PC-3 (cell line): ENCODE measurements around the gene NEURL1B. TPM values are rescaled to one million over a fixed set of nuclear protein-coding genes. Genes with fewer than 3 reads are reported as not detected.

Experiments used
- ATAC-seq: fragments of 200-7000 bp; cut with Tn5 transposase; 2 replicates; pipeline ENCODE4 v1.9.1; 2020; ENCODE audit warnings: mild to moderate bottlenecking, moderate library complexity
- BruUV-seq: library from RNA; stranded (reverse); fragments of 400-500 nt; replicated peaks from 2 replicates; lab custom pipeline; 2021; lab: Mats Ljungman, UMichigan
- CTCF ChIA-PET: fragments of 300-600 bp; sonication (Branson Sonifier 250); formaldehyde crosslinking; loops from one replicate; lab custom pipeline; 2022; ENCODE audit warnings: antibody characterized with exemption; lab: Charles Lee
- POLR2A ChIA-PET: fragments of 300-600 bp; sonication (Branson Sonifier 250); formaldehyde crosslinking; loops from one replicate; lab custom pipeline; 2022; ENCODE audit warnings: antibody characterized with exemption; ENCODE audit not compliant: unreplicated experiment; lab: Charles Lee
- DNase-seq: peaks from one replicate; pipeline ENCODE4 v3.0.0-alpha.2; 2015
- H2AFZ ChIP-seq: fragments of 300-600 bp; sonication (generic); 2 replicates; pipeline ENCODE4 v1.6.0; 2016; ENCODE audit warnings: antibody characterized with exemption, low read length
- H3F3A ChIP-seq: fragments of 300-600 bp; sonication (generic); one replicate; pipeline ENCODE4 v1.6.0; 2017; ENCODE audit warnings: antibody characterized with exemption, low read length, control low read depth, mild to moderate bottlenecking; ENCODE audit not compliant: unreplicated experiment
- H3K27ac ChIP-seq: fragments of 300-600 bp; sonication (generic); 2 replicates; pipeline ENCODE4 v1.5.1; 2016; ENCODE audit warnings: mild to moderate bottlenecking, low read length
- H3K27me3 ChIP-seq: fragments of 300-600 bp; sonication (generic); 2 replicates; pipeline ENCODE4 v1.6.1; 2016; ENCODE audit warnings: low read length, mixed read lengths
- H3K36me3 ChIP-seq: fragments of 300-600 bp; sonication (generic); 2 replicates; pipeline ENCODE4 v1.6.1; 2016; ENCODE audit warnings: low read depth, mixed run types, low read length, mixed read lengths
- H3K4me1 ChIP-seq: fragments of 300-600 bp; sonication (generic); 2 replicates; pipeline ENCODE4 v1.5.1; 2016; ENCODE audit warnings: low read length; ENCODE audit not compliant: insufficient read depth
- H3K4me2 ChIP-seq: fragments of 300-600 bp; sonication (generic); 2 replicates; pipeline ENCODE4 v1.6.0; 2016; ENCODE audit warnings: low read length
- H3K4me3 ChIP-seq: fragments of 300-600 bp; sonication (generic); 2 replicates; pipeline ENCODE4 v1.5.1; 2016; ENCODE audit warnings: mild to moderate bottlenecking, low read length, mixed read lengths
- H3K79me2 ChIP-seq: fragments of 300-600 bp; sonication (generic); 2 replicates; pipeline ENCODE4 v1.6.1; 2017; ENCODE audit warnings: low read length, mixed read lengths
- H3K9ac ChIP-seq: fragments of 300-600 bp; sonication (generic); 2 replicates; pipeline ENCODE4 v1.6.0; 2016; ENCODE audit warnings: mild to moderate bottlenecking, low read length
- H3K9me2 ChIP-seq: fragments of 300-600 bp; sonication (generic); replicated peaks from 2 replicates; pipeline ENCODE4 v1.6.1; 2016; ENCODE audit warnings: mixed run types, low read length, mixed read lengths
- H3K9me3 ChIP-seq: fragments of 300-600 bp; sonication (generic); 2 replicates; pipeline ENCODE4 v1.6.1; 2016; ENCODE audit warnings: low read length, mixed read lengths
- H4K20me1 ChIP-seq: fragments of 300-600 bp; sonication (generic); 2 replicates; pipeline ENCODE4 v1.6.1; 2016; ENCODE audit warnings: low read length, mixed read lengths
- CTCF ChIP-seq: fragments of 300-600 bp; sonication (generic); conservative IDR thresholded peaks from 2 replicates; pipeline ENCODE4 v1.5.1; 2017; ENCODE audit warnings: antibody characterized with exemption, low read depth, mild to moderate bottlenecking, low read length
- EZH2 ChIP-seq: fragments of 300-600 bp; sonication (generic); IDR thresholded peaks from one replicate; pipeline ENCODE4 v1.6.1; 2017; ENCODE audit warnings: antibody characterized with exemption, mild to moderate bottlenecking, low read length; ENCODE audit not compliant: unreplicated experiment
- EZH2phosphoT487 ChIP-seq: fragments of 300-600 bp; sonication (generic); IDR thresholded peaks from 2 replicates; pipeline ENCODE4 v1.6.1; 2018; ENCODE audit warnings: mild to moderate bottlenecking, antibody characterized with exemption, low read length, borderline replicate concordance
- intact Hi-C: fragments of 100-400 bp; cut with micrococcal nuclease; formaldehyde crosslinking; loops from 2 replicates; pipeline ENCODE4 v1.9.0; 2023
- total RNA-seq: library from RNA; depleted of rRNA; stranded (reverse); fragments of >200 nt; gene quantifications from 2 replicates; pipeline ENCODE4 v1.2.3, GENCODE V29; 2014

Gene NEURL1B
- total RNA-seq, 1 experiment from 2014 or later = 0.95 TPM

DNA sequence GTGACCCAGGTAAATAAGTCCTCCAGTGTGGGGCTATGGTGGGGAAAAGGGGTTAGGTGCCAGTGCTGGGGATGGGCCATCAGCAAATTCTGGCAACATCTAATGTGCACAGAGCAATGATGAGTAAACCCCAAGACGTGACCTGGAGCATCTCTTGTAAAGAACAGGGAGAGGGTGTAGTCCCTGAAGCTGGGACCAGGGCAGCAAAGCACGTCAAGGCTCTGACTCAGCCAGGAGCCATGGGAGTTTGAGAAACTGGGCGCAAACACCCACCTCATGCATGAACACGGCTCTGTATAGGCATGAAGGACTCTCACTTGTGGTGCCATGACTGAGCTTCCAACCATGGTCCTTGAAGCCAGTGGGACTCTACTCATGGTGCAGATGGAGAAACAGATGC, 78.1 kb downstream of the NEURL1B start:
- TF ChIP-seq EZH2phosphoT487 (no peak), CTCF (no peak), EZH2 (no peak)
- DNase-seq (no peak), ATAC-seq (no peak)
- Histone ChIP-seq H4K20me1 (no peaks in the 10 kb centered on the region), H2AFZ (no peak overlapping the region), H3K9me3 (no peaks in the 10 kb centered on the region), H3F3A (no peaks in the 10 kb centered on the region), H3K4me3 (no peak overlapping the region), H3K36me3 (no peaks in the 10 kb centered on the region), H3K27me3 (no peaks in the 10 kb centered on the region), H3K27ac (no peak overlapping the region), H3K9me2 (no peaks in the 10 kb centered on the region), H3K79me2 (no peaks in the 10 kb centered on the region), H3K4me1 (peaks cover 8% of the 10 kb centered on the region), H3K9ac (no peak overlapping the region), H3K4me2 (no peak overlapping the region)
- POLR2A ChIA-PET = no interaction called here
- BruUV-seq = no TSS peak
- CTCF ChIA-PET = interaction anchor here (0.5 kb wide), 1 partner anchor 113 kb away, joined by 11 read pairs; no protein-coding TSS in a partner anchor
- intact Hi-C loops = no loop called here

GRCh38 chr5:172720655-172721054, 79.6 kb downstream of the NEURL1B start:
- ChIA-PET CTCF (interaction anchor here (0.5 kb wide), 1 partner anchor 590 kb away, joined by 3 read pairs; no protein-coding TSS in a partner anchor), POLR2A (no interaction called here)
- BruUV-seq = no TSS peak
- H3K4me1 ChIP-seq = no peaks in the 10 kb centered on the region
- no peaks in the 10 kb centered on the region for H3K36me3 ChIP-seq
- no peaks in the 10 kb centered on the region for H3K79me2 ChIP-seq
- H3K9me3 ChIP-seq = no peaks in the 10 kb centered on the region
- intact Hi-C loops = no loop called here
- no peak overlapping the region for H3K4me3 ChIP-seq
- ATAC-seq (no peak), DNase-seq (no peak)
- no peaks in the 10 kb centered on the region for H3F3A ChIP-seq
- H4K20me1 ChIP-seq = no peaks in the 10 kb centered on the region
- H3K27ac ChIP-seq = no peak overlapping the region
- no peak overlapping the region for H3K4me2 ChIP-seq
- H3K9ac ChIP-seq = no peak overlapping the region
- TF ChIP-seq CTCF (no peak), EZH2phosphoT487 (no peak), EZH2 (no peak)
- no peak overlapping the region for H2AFZ ChIP-seq
- H3K27me3 ChIP-seq = no peaks in the 10 kb centered on the region
- H3K9me2 ChIP-seq = no peaks in the 10 kb centered on the region

- CTCF ChIA-PET = no interaction called here
- Histone ChIP-seq H3K9me2 (no peaks in the 10 kb centered on the region), H3K36me3 (no peaks in the 10 kb centered on the region), H2AFZ (no peak overlapping the region), H3F3A (no peaks in the 10 kb centered on the region), H3K9ac (no peak overlapping the region), H4K20me1 (no peaks in the 10 kb centered on the region), H3K9me3 (no peaks in the 10 kb centered on the region), H3K4me2 (no peak overlapping the region), H3K79me2 (no peaks in the 10 kb centered on the region), H3K4me3 (no peak overlapping the region), H3K27me3 (no peaks in the 10 kb centered on the region), H3K4me1 (no peaks in the 10 kb centered on the region), H3K27ac (no peak overlapping the region)
- no TSS peak for BruUV-seq
- TF ChIP-seq EZH2 = no peak
- TF ChIP-seq EZH2phosphoT487 = no peak
- TF ChIP-seq CTCF = no peak
- no peak for ATAC-seq
- intact Hi-C loops = no loop called here
- no peak for DNase-seq
- POLR2A ChIA-PET = no interaction called here
These were observed 80.6 kb downstream of the NEURL1B start for GRCh38 chr5:172721455-172722326.
